Measurements from ENCODE around the gene BEX1.

Gene BEX1

DNA sequence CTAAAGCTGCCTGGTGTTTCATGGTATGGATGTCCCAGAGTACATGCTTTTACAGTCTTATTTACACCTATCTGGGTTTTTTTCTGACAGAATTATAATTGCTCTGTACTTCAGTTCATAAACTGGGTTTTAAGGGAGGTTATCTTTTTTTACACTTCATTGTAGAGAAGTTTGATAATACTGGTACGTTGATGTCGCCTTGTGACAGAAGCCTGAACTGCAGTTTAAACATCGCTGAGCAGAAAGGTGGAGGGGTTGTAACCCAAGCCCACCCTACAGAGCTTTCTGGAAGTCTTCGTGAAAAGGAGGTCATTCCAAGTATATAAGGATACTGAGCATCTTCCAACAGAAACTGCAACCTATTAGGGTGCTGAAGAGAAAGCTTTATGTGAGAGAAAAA lies 46.4 kb downstream of the BEX1 start:
- Histone ChIP-seq H3K4me3 (ENCODE audit: insufficient read depth, low read depth, low read length) (no peak overlapping the region), H3K27me3 (ENCODE audit: control insufficient read depth, insufficient read depth, low read length, poor library complexity, severe bottlenecking) (no peaks in the 10 kb centered on the region), H3K4me1 (ENCODE audit: control insufficient read depth, insufficient read depth, low read length) (no peaks in the 10 kb centered on the region), H3K27ac (ENCODE audit: insufficient read depth, low read depth, low read length, poor library complexity, severe bottlenecking) (no peak overlapping the region), H3K9me3 (ENCODE audit: control insufficient read depth, low read length) (no peaks in the 10 kb centered on the region), H3K36me3 (ENCODE audit: control insufficient read depth, insufficient read depth, low read length) (no peaks in the 10 kb centered on the region)
- WGBS, 2 experiments = 43 to 71% methylated on average over 3 to 4 of the region's 4 CpGs

DNA sequence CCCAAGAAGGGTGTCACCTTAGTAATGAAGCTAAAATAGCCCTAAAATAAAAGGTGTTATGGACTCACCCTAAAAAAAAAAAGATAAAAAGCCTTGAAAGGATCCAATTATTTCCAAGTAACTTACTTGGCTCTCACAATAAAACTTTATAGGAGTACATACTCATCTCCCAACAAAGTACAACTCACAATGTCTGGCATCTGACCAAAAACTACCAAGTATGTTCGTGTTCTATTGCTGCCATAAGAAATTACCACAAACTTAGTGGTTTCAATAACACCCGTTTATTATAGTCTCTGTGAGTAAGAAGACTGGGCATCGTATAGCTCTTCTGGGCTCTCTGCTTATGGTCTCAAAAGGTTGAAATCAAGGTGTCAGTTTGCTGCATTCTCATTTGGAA lies 51.0 kb downstream of the BEX1 start:
- Histone ChIP-seq H3K4me1 (ENCODE audit: control insufficient read depth, insufficient read depth, low read length) (no peaks in the 10 kb centered on the region), H3K4me3 (ENCODE audit: insufficient read depth, low read depth, low read length) (no peak overlapping the region), H3K27me3 (ENCODE audit: control insufficient read depth, insufficient read depth, low read length, poor library complexity, severe bottlenecking) (no peaks in the 10 kb centered on the region)

More for the DNA sequence above, 51.0 kb downstream of the BEX1 start:
- Histone ChIP-seq H3K9me3 (ENCODE audit: control insufficient read depth, low read length) (no peaks in the 10 kb centered on the region), H3K36me3 (ENCODE audit: control insufficient read depth, insufficient read depth, low read length) (no peaks in the 10 kb centered on the region), H3K27ac (ENCODE audit: insufficient read depth, low read depth, low read length, poor library complexity, severe bottlenecking) (no peak overlapping the region)
- 75 to 81% methylated on average over 3 of the region's 3 CpGs for WGBS, 2 experiments
